H9 (cell line): ENCODE results near the gene TMEM87A. TPM values are rescaled to one million over a fixed set of nuclear protein-coding genes. Genes with fewer than 3 reads are reported as not detected.
A peak's percentile ranks its signal among the peaks of the same experiment; 100 is the strongest.

Experiments
- DNase-seq: peaks from one replicate; pipeline ENCODE4 v3.0.0-alpha.2; 2017
- H2AFZ ChIP-seq: one replicate; pipeline ENCODE4 v1.6.1; 2013; ENCODE audit warnings: mild to moderate bottlenecking, low read length, control low read depth, moderate library complexity
- H2AK5ac ChIP-seq: 2 replicates; pipeline ENCODE4 v1.6.1; 2013; ENCODE audit warnings: low read length, control low read depth, mixed read lengths; ENCODE audit not compliant: insufficient read length
- H2BK120ac ChIP-seq: one replicate; pipeline ENCODE4 v1.6.1; 2013; ENCODE audit warnings: low read depth, mild to moderate bottlenecking, low read length, control low read depth, inconsistent platforms; ENCODE audit not compliant: poor library complexity, severe bottlenecking
- H2BK12ac ChIP-seq: 2 replicates; pipeline ENCODE4 v1.6.1; 2013; ENCODE audit warnings: low read length, control low read depth, mixed read lengths, low read depth; ENCODE audit not compliant: insufficient read length
- H2BK15ac ChIP-seq: 2 replicates; pipeline ENCODE4 v1.6.1; 2013; ENCODE audit warnings: low read depth, low read length, control low read depth
- H2BK20ac ChIP-seq: one replicate; pipeline ENCODE4 v1.6.1; 2013; ENCODE audit warnings: low read depth, mild to moderate bottlenecking, low read length, control low read depth, inconsistent platforms; ENCODE audit not compliant: poor library complexity, severe bottlenecking
- H2BK5ac ChIP-seq: 2 replicates; pipeline ENCODE4 v1.6.1; 2013; ENCODE audit warnings: low read length, control low read depth, mixed read lengths; ENCODE audit not compliant: insufficient read length
- H3K14ac ChIP-seq: 2 replicates; pipeline ENCODE4 v1.6.1; 2013; ENCODE audit warnings: low read length, control low read depth; ENCODE audit not compliant: insufficient read depth
- H3K18ac ChIP-seq: 2 replicates; pipeline ENCODE4 v1.6.1; 2013; ENCODE audit warnings: low read depth, mild to moderate bottlenecking, mixed read lengths, low read length, control low read depth; ENCODE audit not compliant: insufficient read length
- H3K23ac ChIP-seq: 2 replicates; pipeline ENCODE4 v1.6.1; 2013; ENCODE audit warnings: low read length, control low read depth, mixed read lengths, low read depth; ENCODE audit not compliant: insufficient read length
- H3K23me2 ChIP-seq: 2 replicates; pipeline ENCODE4 v1.6.1; 2013; ENCODE audit warnings: low read depth, mild to moderate bottlenecking, mixed read lengths, low read length, control low read depth; ENCODE audit not compliant: insufficient read length, poor library complexity, severe bottlenecking
- H3K27ac ChIP-seq: 2 replicates; pipeline ENCODE4 v1.5.1; 2013; ENCODE audit warnings: low read length, control low read depth, mixed read lengths, low read depth; ENCODE audit not compliant: insufficient read length
- H3K27me3 ChIP-seq: 2 replicates; pipeline ENCODE4 v1.6.1; 2013; ENCODE audit warnings: low read length, control low read depth, inconsistent platforms; ENCODE audit not compliant: insufficient read depth
- H3K4ac ChIP-seq: 2 replicates; pipeline ENCODE4 v1.6.1; 2013; ENCODE audit warnings: low read depth, mild to moderate bottlenecking, control low read depth, inconsistent platforms, low read length, moderate library complexity
- H3K4me1 ChIP-seq: 2 replicates; pipeline ENCODE4 v1.6.1; 2013; ENCODE audit warnings: low read length, control low read depth, inconsistent platforms; ENCODE audit not compliant: insufficient read depth
- H3K4me2 ChIP-seq: 2 replicates; pipeline ENCODE4 v1.6.1; 2013; ENCODE audit warnings: low read length, control low read depth, mixed read lengths; ENCODE audit not compliant: insufficient read length, insufficient read depth
- H3K56ac ChIP-seq: 2 replicates; pipeline ENCODE4 v1.6.1; 2013; ENCODE audit warnings: low read depth, mild to moderate bottlenecking, mixed read lengths, low read length, control low read depth; ENCODE audit not compliant: insufficient read length
- H3K79me1 ChIP-seq: 2 replicates; pipeline ENCODE4 v1.6.1; 2013; ENCODE audit warnings: low read depth, mild to moderate bottlenecking, moderate library complexity, low read length, control low read depth, inconsistent platforms; ENCODE audit not compliant: insufficient read depth, poor library complexity, severe bottlenecking
- H3K79me2 ChIP-seq: 2 replicates; pipeline ENCODE4 v1.6.1; 2013; ENCODE audit warnings: low read length, control low read depth, inconsistent platforms; ENCODE audit not compliant: insufficient read depth
- H3K9ac ChIP-seq: 2 replicates; pipeline ENCODE4 v1.6.1; 2013; ENCODE audit warnings: low read length, control low read depth, mixed read lengths; ENCODE audit not compliant: insufficient read length; ENCODE audit errors: extremely low read depth
- H3K9me3 ChIP-seq: one replicate; pipeline ENCODE4 v1.6.1; 2013; ENCODE audit warnings: low read depth, low read length, inconsistent platforms; ENCODE audit not compliant: control insufficient read depth
- H3T11ph ChIP-seq: one replicate; pipeline ENCODE4 v1.6.1; 2013; ENCODE audit warnings: mild to moderate bottlenecking, low read length, control low read depth, inconsistent platforms
- H4K20me1 ChIP-seq: one replicate; pipeline ENCODE4 v1.6.1; 2013; ENCODE audit not compliant: control insufficient read depth, insufficient read length, insufficient read depth
- H4K5ac ChIP-seq: 2 replicates; pipeline ENCODE4 v1.6.1; 2013; ENCODE audit warnings: low read depth, mild to moderate bottlenecking, mixed read lengths, low read length, control low read depth; ENCODE audit not compliant: insufficient read length
- H4K8ac ChIP-seq: replicated peaks from 2 replicates; pipeline ENCODE4 v1.6.1; 2013; ENCODE audit warnings: low read length, control low read depth, mixed read lengths, low read depth; ENCODE audit not compliant: insufficient read length
- H4K91ac ChIP-seq: 2 replicates; pipeline ENCODE4 v1.6.1; 2013; ENCODE audit warnings: low read depth, mild to moderate bottlenecking, moderate library complexity, mixed read lengths, low read length, control low read depth; ENCODE audit not compliant: insufficient read length
- H3K27ac Mint-ChIP-seq, 3 experiments: 2 replicates in 2 of 3; 3 replicates in 1 of 3; pipeline ENCODE4 v1.8.0; 2020 to 2021; ENCODE audit warnings: mixed read lengths in 3 of 3, mild to moderate bottlenecking in 1 of 3, moderate library complexity in 1 of 3
- H3K27me3 Mint-ChIP-seq: 2 replicates; pipeline ENCODE4 v1.8.0; 2021; ENCODE audit warnings: low read depth, mild to moderate bottlenecking, moderate library complexity, mixed read lengths
- H3K36me3 Mint-ChIP-seq, 3 experiments: 2 replicates in 2 of 3; 3 replicates in 1 of 3; pipeline ENCODE4 v1.8.0; 2020 to 2021; ENCODE audit warnings: low read depth in 3 of 3, mixed read lengths in 3 of 3; ENCODE audit not compliant: insufficient read depth in 1 of 3
- H3K4me1 Mint-ChIP-seq, 2 experiments: 2 replicates each; pipeline ENCODE4 v1.8.0; 2020; ENCODE audit warnings: mixed read lengths in 2 of 2
- H3K4me3 Mint-ChIP-seq, 2 experiments: 2 replicates in 1 of 2; 3 replicates in 1 of 2; pipeline ENCODE4 v1.8.0; 2020 to 2021; ENCODE audit warnings: mild to moderate bottlenecking in 2 of 2, mixed read lengths in 2 of 2, moderate library complexity in 1 of 2
- H3K9me3 Mint-ChIP-seq, 2 experiments: 2 replicates in 1 of 2; 3 replicates in 1 of 2; pipeline ENCODE4 v1.8.0; 2020; ENCODE audit warnings: mild to moderate bottlenecking in 2 of 2, mixed read lengths in 2 of 2, moderate library complexity in 1 of 2
- CTCF ChIP-seq: fragments of 200-600 bp; sonication (generic); conservative IDR thresholded peaks from 3 replicates; pipeline ENCODE4 v1.8.0; 2021; ENCODE audit warnings: antibody characterized with exemption, mild to moderate bottlenecking
- WGBS: extraction: QIAGEN DNeasy Blood & Tissue Kit; methylation state at CpG from one replicate; pipeline ENCODE4 v1.1.7; 2013; ENCODE audit warnings: missing lambda C conversion rate, low lambda C conversion rate, mixed read lengths; ENCODE audit not compliant: insufficient read length; ENCODE audit errors: extremely low coverage; 5-methylcytosine and 5-hydroxymethylcytosine counted together
- total RNA-seq: library from RNA; stranded (reverse); gene quantifications from 2 replicates; pipeline ENCODE4 v1.2.1, GENCODE V29; 2021

Gene TMEM87A
- total RNA-seq, 1 experiment from 2014 or later: 46.7 TPM

- no peak overlapping the region for H4K8ac ChIP-seq
- H3K36me3 Mint-ChIP-seq: peaks cover 5 to 58% (median 57%) of the 10 kb centered on the region in 3 experiments; a peak in 6 of 7 replicates
- H3K9me3 Mint-ChIP-seq: no peaks in the 10 kb centered on the region
- no peaks in the 10 kb centered on the region for H3K4me1 ChIP-seq
- H3K27me3 Mint-ChIP-seq: no peaks in the 10 kb centered on the region
- no peaks in the 10 kb centered on the region for H4K20me1 ChIP-seq
- H3K27ac Mint-ChIP-seq: peak overlapping the region in 2 of 3 experiments; percentile 56 to 62; a peak in 4 of 7 replicates
- no peak overlapping the region for H3K56ac ChIP-seq
- no peak overlapping the region for H2AFZ ChIP-seq
- TF ChIP-seq CTCF: no peak
- H2AK5ac ChIP-seq: no peak overlapping the region
- no peak overlapping the region for H3K23ac ChIP-seq
- no peak overlapping the region for H3T11ph ChIP-seq
- no peak overlapping the region for H2BK15ac ChIP-seq
- no peak overlapping the region for H3K14ac ChIP-seq
- no CpG with 5 or more reads among the region's 2 CpGs for WGBS
- no peak overlapping the region for H3K27ac ChIP-seq
- no peak overlapping the region for H4K91ac ChIP-seq
- H3K23me2 ChIP-seq: no peaks in the 10 kb centered on the region
- H3K79me2 ChIP-seq: no peaks in the 10 kb centered on the region
- H2BK120ac ChIP-seq: no peak overlapping the region
- H3K4ac ChIP-seq: no peak overlapping the region
- no peak overlapping the region for H2BK5ac ChIP-seq
- H2BK20ac ChIP-seq: no peak overlapping the region
- no peak overlapping the region for H3K4me2 ChIP-seq
- H3K18ac ChIP-seq: no peak overlapping the region
- H2BK12ac ChIP-seq: no peak overlapping the region
- H4K5ac ChIP-seq: no peak overlapping the region
- DNase-seq: no peak
- no peaks in the 10 kb centered on the region for H3K27me3 ChIP-seq
- no peak overlapping the region for H3K4me3 Mint-ChIP-seq
- no peak overlapping the region for H3K9ac ChIP-seq
- no peaks in the 10 kb centered on the region for H3K79me1 ChIP-seq
- no peaks in the 10 kb centered on the region for H3K9me3 ChIP-seq
- peaks cover 6 to 12% of the 10 kb centered on the region in 2 experiments; a peak in 3 of 4 replicates for H3K4me1 Mint-ChIP-seq
Measured at GRCh38 chr15:42178056-42178455, 95.2 kb downstream of the TMEM87A start.
